ENCODE measurements around the gene FICD.

DNA sequence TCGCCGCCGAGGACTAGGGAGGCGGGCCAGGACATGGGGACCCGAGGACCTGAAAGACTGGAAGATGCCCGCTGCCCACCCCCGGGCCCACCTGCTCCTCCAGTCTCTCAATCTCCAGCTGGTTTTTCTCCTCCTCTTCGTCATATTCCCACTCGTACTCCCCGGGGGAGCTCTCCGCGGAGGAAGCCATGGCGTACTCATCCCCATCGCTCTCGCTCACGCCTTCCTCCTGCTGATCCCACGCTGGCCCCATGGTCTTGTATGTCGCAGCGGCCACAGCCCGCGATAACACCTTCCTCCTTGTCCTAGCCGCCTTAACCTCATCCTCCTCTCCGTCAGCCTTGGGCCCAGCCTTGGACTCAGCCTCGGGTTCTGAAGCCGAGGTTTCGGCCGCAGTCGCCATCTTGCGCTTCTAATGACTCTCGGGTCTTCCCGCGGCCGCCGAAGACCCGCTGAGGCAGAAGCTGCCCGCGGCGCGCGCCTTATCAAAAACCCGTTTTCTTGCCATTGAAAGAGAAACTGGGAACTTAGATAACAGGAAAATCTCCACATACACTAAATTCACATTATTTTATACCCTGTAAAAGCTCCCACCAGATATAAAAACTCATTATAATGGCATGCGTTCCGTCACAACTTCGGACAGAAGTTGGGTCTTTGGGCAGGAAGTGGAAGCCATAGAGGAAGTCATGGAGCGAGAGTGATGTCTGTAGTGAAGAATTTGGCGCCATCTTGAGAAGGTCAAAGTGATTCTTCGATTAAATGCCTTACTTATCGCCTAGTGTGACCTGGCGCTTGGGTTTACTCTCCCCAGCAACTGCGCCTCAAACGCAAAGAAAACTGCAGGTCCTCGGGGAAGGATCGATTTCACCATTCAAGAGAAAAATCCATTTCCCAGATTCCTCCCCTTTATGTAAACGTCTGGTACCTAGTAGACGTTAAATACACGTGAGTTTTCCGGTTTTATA lies 46.0 kb downstream of the FICD start, which contains the start of gene SART3:
- TF ChIP-seq CTBP1 (IDR thresholded peaks at IDR 0.05; ENCODE audit: borderline replicate concordance) (no peak), FOXA1 (IDR thresholded peaks at IDR 0.05) (no peak), FOXK2 (IDR thresholded peaks at IDR 0.05) (no peak)
